HG03108 (cell line): ENCODE data around the gene OR12D1.

ENCODE experiments used
- ATAC-seq: cut with Tn5 transposase; IDR thresholded peaks from one replicate; pipeline ENCODE4 v1.9.1; 2021; ENCODE audit warnings: moderate library complexity; ENCODE audit not compliant: unreplicated experiment

The OR12D1 gene

DNA sequence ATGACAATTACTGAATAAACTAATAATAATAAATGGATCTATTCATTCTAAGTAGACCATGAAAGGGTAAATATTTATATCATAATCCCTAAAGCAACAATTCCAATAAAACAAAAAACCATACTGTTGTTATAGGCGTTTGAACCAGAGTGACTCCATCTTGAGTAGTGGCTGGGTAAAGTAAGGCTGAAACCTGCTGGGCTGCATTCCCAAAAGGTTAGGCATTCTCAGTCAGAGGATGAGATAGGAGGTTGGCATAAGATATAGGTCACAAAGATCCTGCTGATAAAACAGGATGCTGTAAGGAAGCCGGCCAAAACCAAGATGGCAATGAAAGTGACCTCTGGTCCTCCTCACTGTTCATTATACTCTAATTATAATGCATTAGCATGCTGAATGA lies 50.6 kb downstream of the OR12D1 start:
- ATAC-seq: no peak

DNA sequence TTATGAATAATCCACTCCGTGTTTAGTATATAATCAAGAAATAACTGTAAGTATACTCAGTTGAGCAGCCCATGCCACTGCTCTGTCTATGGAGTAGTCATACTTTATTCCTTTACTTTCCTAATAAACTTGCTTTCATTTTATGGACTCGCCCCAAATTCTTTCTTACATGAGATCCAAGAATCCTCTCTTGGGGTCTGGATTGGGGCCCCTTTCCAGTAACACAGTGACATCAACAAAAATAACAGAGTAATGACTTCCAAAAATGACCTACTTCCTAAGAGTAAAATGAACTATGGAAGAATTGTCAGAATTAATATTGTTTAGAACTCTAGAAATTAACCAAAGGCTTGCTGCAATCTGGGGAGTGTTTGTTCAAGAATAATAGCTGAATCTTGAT lies 51.1 kb downstream of the OR12D1 start:
- ATAC-seq: no peak

DNA sequence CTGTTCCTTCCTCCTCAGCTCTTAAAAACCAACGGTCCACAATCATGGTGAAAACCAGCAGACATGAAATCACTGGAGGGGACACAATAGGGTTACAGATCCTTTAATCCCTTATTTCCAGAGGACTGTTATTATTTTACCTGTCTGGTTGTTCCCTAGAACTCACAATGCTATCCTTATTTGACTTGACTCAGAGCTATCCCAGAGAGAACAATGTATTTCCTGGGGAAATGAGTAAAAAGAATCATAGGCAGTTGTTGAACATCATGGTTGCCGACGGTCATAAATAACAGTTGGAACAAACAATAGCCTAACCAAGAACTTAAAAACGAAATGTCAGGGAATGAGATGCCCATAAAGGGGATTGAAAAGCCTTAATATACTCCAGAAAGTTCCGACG lies 51.5 kb downstream of the OR12D1 start:
- ATAC-seq: no peak
